Upper lobe of left lung (tissue), 6 donors: Measurements from ENCODE around the gene SLC25A21. TPM values are rescaled to one million over a fixed set of nuclear protein-coding genes. Genes with fewer than 3 reads are reported as not detected.

Source experiments
- ATAC-seq, 2 donors: fragments of 200-7000 bp; cut with Tn5 transposase; one replicate each; pipeline ENCODE4 v1.9.1; 2022; ENCODE audit warnings: mild to moderate bottlenecking in 2 of 2, moderate library complexity in 2 of 2; ENCODE audit not compliant: low FRiP score in 2 of 2
- DNase-seq, 2 donors: peaks; one replicate each; pipeline ENCODE4 v3.0.0-alpha.2; 2019 to 2020
- H3K27ac ChIP-seq, 4 donors: fragments of 200-600 bp; sonication (generic); one replicate each; pipeline ENCODE4 v1.5.1; 2016 to 2019
- H3K27me3 ChIP-seq, 4 donors: fragments of 200-600 bp; sonication (generic); one replicate each; pipeline ENCODE4 v1.5.1; 2017 to 2019
- H3K36me3 ChIP-seq, 4 donors: fragments of 200-600 bp; sonication (generic); one replicate each; pipeline ENCODE4 v1.5.1; 2016 to 2019
- H3K4me1 ChIP-seq, 4 donors: fragments of 200-600 bp; sonication (generic); one replicate each; pipeline ENCODE4 v1.5.1; 2018 to 2019
- H3K4me3 ChIP-seq, 4 donors: fragments of 200-600 bp; sonication (generic); one replicate each; pipeline ENCODE4 v1.5.1; 2017 to 2019; ENCODE audit warnings: mild to moderate bottlenecking in 2 of 4, moderate library complexity in 1 of 4
- H3K9me3 ChIP-seq, 4 donors: fragments of 200-600 bp; sonication (generic); one replicate each; pipeline ENCODE4 v1.5.1; 2018 to 2019
- CTCF ChIP-seq, 6 experiments: fragments of 450-650 bp in 4 of 6; fragments of 200-600 bp in 2 of 6; sonication (generic) in 2 of 6; IDR thresholded peaks; one replicate each; pipeline ENCODE4 v1.5.1; 2016 to 2019; ENCODE audit warnings: antibody characterized with exemption in 6 of 6
- EP300 ChIP-seq, 4 donors: sonication (generic); formaldehyde crosslinking; IDR thresholded peaks; one replicate each; pipeline ENCODE4 v1.5.1; 2017; ENCODE audit warnings: antibody characterized with exemption in 4 of 4, control low read depth in 2 of 4
- POLR2A ChIP-seq, 4 donors: fragments of 450-650 bp; IDR thresholded peaks; one replicate each; pipeline ENCODE4 v1.5.1; 2016 to 2017; ENCODE audit warnings: antibody characterized with exemption in 4 of 4, mild to moderate bottlenecking in 2 of 4
- POLR2AphosphoS5 ChIP-seq, 2 donors: sonication (generic); formaldehyde crosslinking; IDR thresholded peaks; one replicate each; pipeline ENCODE4 v1.5.1; 2017; ENCODE audit warnings: antibody characterized with exemption in 2 of 2
- WGBS, 2 donors: methylation state at CpG; one replicate each; pipeline ENCODE4 v1.1.5; 2017 to 2018; 5-methylcytosine and 5-hydroxymethylcytosine counted together
- total RNA-seq, 6 donors: library from RNA; depleted of rRNA in 4 of 6; stranded (reverse); fragments of >200 nt in 4 of 6; gene quantifications; one replicate each; pipeline versions ENCODE4 v1.1.0 to v1.2.1, GENCODE V29; 2016 to 2021
- donor health status: DM: no; HTN: no; CAD: no; lungs with moderate emphysema.
- donor health status: DM: no; HTN: yes; CAD: no; lungs with severe emphysema.

The SLC25A21 gene
- total RNA-seq, 6 donors from 2014 or later, result 0.15 to 1.7 (median 0.30) TPM; not detected in 3

GRCh38 chr14:37115406-37115805 is 57.0 kb downstream of the SLC25A21 start:
- H3K27me3 ChIP-seq, result no peaks in the 10 kb centered on the region
- DNase-seq (no peak), ATAC-seq (no peak)
- TF ChIP-seq CTCF (IDR thresholded peaks at IDR 0.05) (no peak), POLR2AphosphoS5 (IDR thresholded peaks at IDR 0.05) (no peak), POLR2A (IDR thresholded peaks at IDR 0.05) (no peak), EP300 (IDR thresholded peaks at IDR 0.05) (no peak)
- peaks cover 0 to 5% (median 2%) of the 10 kb centered on the region in 4 donors for H3K9me3 ChIP-seq
- WGBS, 2 donors, result 88 to 94% methylated on average over 1 of the region's 1 CpG
- no peaks in the 10 kb centered on the region for H3K36me3 ChIP-seq
- H3K27ac ChIP-seq, result no peak overlapping the region
- H3K4me1 ChIP-seq, result no peaks in the 10 kb centered on the region
- H3K4me3 ChIP-seq, result no peak overlapping the region

GRCh38 chr14:37114559-37114958 is 57.8 kb downstream of the SLC25A21 start:
- ATAC-seq (no peak), DNase-seq (no peak)
- no peaks in the 10 kb centered on the region for H3K4me1 ChIP-seq
- H3K4me3 ChIP-seq, result no peak overlapping the region
- H3K27ac ChIP-seq, result no peak overlapping the region
- no peaks in the 10 kb centered on the region for H3K27me3 ChIP-seq
- H3K36me3 ChIP-seq, result no peaks in the 10 kb centered on the region
- H3K9me3 ChIP-seq, result peaks cover 0 to 5% (median 2%) of the 10 kb centered on the region in 4 donors
- no peak for TF ChIP-seq POLR2A (IDR thresholded peaks at IDR 0.05)
- 84 to 90% methylated on average over 3 of the region's 3 CpGs for WGBS, 2 donors

GRCh38 chr14:37114002-37114401 is 58.4 kb downstream of the SLC25A21 start:
- Histone ChIP-seq H3K27ac (no peak overlapping the region), H3K36me3 (no peaks in the 10 kb centered on the region), H3K27me3 (no peaks in the 10 kb centered on the region), H3K9me3 (peaks cover 0 to 5% (median 2%) of the 10 kb centered on the region in 4 donors), H3K4me3 (no peak overlapping the region), H3K4me1 (no peaks in the 10 kb centered on the region)
- DNase-seq (no peak), ATAC-seq (no peak)
- TF ChIP-seq EP300 (IDR thresholded peaks at IDR 0.05) (no peak), POLR2A (IDR thresholded peaks at IDR 0.05) (no peak), POLR2AphosphoS5 (IDR thresholded peaks at IDR 0.05) (no peak), CTCF (IDR thresholded peaks at IDR 0.05) (no peak)
- WGBS, 2 donors, result 85 to 96% methylated on average over 3 of the region's 3 CpGs

GRCh38 chr14:37098132-37098531 is 74.3 kb downstream of the SLC25A21 start:
- Histone ChIP-seq H3K27me3 (no peaks in the 10 kb centered on the region), H3K36me3 (no peaks in the 10 kb centered on the region), H3K4me1 (no peaks in the 10 kb centered on the region), H3K27ac (no peak overlapping the region), H3K4me3 (no peak overlapping the region), H3K9me3 (no peaks in the 10 kb centered on the region)
- no peak for TF ChIP-seq POLR2AphosphoS5 (IDR thresholded peaks at IDR 0.05)
- TF ChIP-seq CTCF (IDR thresholded peaks at IDR 0.05), result no peak
- no peak for TF ChIP-seq POLR2A (IDR thresholded peaks at IDR 0.05)
- TF ChIP-seq EP300 (IDR thresholded peaks at IDR 0.05), result no peak
- no peak for ATAC-seq
- WGBS, 2 donors, result 79 to 80% methylated on average over 2 of the region's 2 CpGs
- DNase-seq, result no peak

- Histone ChIP-seq H3K27ac (no peak overlapping the region), H3K36me3 (no peaks in the 10 kb centered on the region), H3K4me3 (no peak overlapping the region), H3K4me1 (no peaks in the 10 kb centered on the region), H3K27me3 (no peaks in the 10 kb centered on the region), H3K9me3 (no peaks in the 10 kb centered on the region)
- no peak for DNase-seq
- TF ChIP-seq POLR2A (IDR thresholded peaks at IDR 0.05), result no peak
- no peak for TF ChIP-seq EP300 (IDR thresholded peaks at IDR 0.05)
- TF ChIP-seq CTCF (IDR thresholded peaks at IDR 0.05), result no peak
- TF ChIP-seq POLR2AphosphoS5 (IDR thresholded peaks at IDR 0.05), result no peak
- ATAC-seq, result no peak
- 86 to 91% methylated on average over 2 of the region's 2 CpGs for WGBS, 2 donors
Measured at GRCh38 chr14:37094502-37094901, 77.9 kb downstream of the SLC25A21 start.
